ENCODE results near the gene USH2A.

DNA sequence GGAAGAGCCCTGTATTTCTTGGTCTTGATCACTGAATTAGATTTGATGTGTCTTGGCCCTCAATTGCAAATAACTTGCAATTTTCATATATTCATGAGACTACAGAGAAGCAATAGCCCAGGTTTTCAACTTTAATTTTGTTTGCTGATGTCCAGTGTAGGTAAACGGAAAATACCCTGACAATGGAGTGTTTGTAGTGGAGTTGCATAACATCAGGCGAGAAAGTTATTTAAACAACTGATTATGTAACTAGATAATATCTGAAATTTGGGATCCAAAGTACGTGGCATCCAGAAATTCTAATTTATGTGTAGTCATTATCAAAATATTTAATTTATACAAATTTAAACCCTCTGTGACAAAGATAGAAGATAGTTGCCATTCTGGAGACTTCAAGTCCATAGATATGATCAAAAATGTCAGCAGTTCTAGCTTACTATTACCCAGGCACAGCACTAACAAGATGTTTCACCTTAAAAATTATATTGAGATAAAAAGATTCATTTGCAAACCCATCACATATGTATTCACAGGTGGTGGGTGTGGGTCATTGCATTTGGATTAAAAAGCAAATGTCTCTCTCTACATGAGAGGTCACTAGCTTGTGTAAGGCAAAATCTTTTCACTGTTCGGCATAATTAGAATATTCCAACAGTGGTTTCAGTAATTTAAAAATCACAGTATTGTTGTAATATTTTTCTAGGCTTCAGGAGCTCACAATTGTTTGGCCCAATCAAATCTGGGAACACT is 705.4 kb downstream of the USH2A start:
- TF ChIP-seq POLR2A (IDR thresholded peaks at IDR 0.05; ENCODE audit: low read length) (no peak), GATA1 (IDR thresholded peaks at IDR 0.05; ENCODE audit: low read depth, low read length) (no peak)
